WTC11 (cell line): Measurements from ENCODE around the gene SLC5A2. TPM values are rescaled to one million over a fixed set of nuclear protein-coding genes. Genes with fewer than 3 reads are reported as not detected.

Source experiments
- AFF4 ChIP-seq: sonication (generic); formaldehyde crosslinking; IDR thresholded peaks from 2 replicates; pipeline ENCODE4 v1.8.1; 2023; ENCODE audit warnings: mild to moderate bottlenecking, missing genetic modification reagents, borderline replicate concordance
- AR ChIP-seq: fragments of 250-450 bp; sonication (Bioruptor Pico); IDR thresholded peaks from 2 replicates; pipeline ENCODE4 v1.9.0; 2021; ENCODE audit warnings: mild to moderate bottlenecking
- ARID4B ChIP-seq: sonication (generic); formaldehyde crosslinking; IDR thresholded peaks from 2 replicates; pipeline ENCODE4 v1.8.0; 2023; ENCODE audit warnings: missing genetic modification reagents, mild to moderate bottlenecking, borderline replicate concordance
- ATF1 ChIP-seq: sonication (generic); formaldehyde crosslinking; IDR thresholded peaks from 2 replicates; pipeline ENCODE4 v1.8.1; 2023; ENCODE audit warnings: mild to moderate bottlenecking, moderate library complexity, missing genetic modification reagents
- CBFB ChIP-seq: sonication (generic); formaldehyde crosslinking; IDR thresholded peaks from 2 replicates; pipeline ENCODE4 v1.8.1; 2022; ENCODE audit warnings: mild to moderate bottlenecking, low read depth, missing genetic modification reagents
- CREM ChIP-seq: sonication (generic); formaldehyde crosslinking; IDR thresholded peaks from 2 replicates; pipeline ENCODE4 v1.8.1; 2022; ENCODE audit warnings: mild to moderate bottlenecking, missing genetic modification reagents, moderate library complexity
- CTCF ChIP-seq: fragments of 200-600 bp; IDR thresholded peaks from 2 replicates; pipeline ENCODE4 v1.8.0; 2022; ENCODE audit warnings: antibody characterized with exemption
- E2F5 ChIP-seq: sonication (generic); formaldehyde crosslinking; IDR thresholded peaks from 2 replicates; pipeline ENCODE4 v1.8.1; 2022; ENCODE audit warnings: mild to moderate bottlenecking, moderate library complexity, missing genetic modification reagents
- FOXJ3 ChIP-seq: sonication (generic); formaldehyde crosslinking; IDR thresholded peaks from 2 replicates; pipeline ENCODE4 v1.9.0; 2021; ENCODE audit warnings: missing genetic modification reagents, mild to moderate bottlenecking, borderline replicate concordance
- MYBL2 ChIP-seq: sonication (generic); formaldehyde crosslinking; IDR thresholded peaks from 2 replicates; pipeline ENCODE4 v1.8.1; 2023; ENCODE audit warnings: mild to moderate bottlenecking, moderate library complexity, missing genetic modification reagents
- NFE2L1 ChIP-seq: sonication (generic); formaldehyde crosslinking; IDR thresholded peaks from 2 replicates; pipeline ENCODE4 v1.8.1; 2023; ENCODE audit warnings: missing genetic modification reagents
- TEAD4 ChIP-seq: sonication (generic); formaldehyde crosslinking; IDR thresholded peaks from 2 replicates; pipeline ENCODE4 v1.8.0; 2022; ENCODE audit warnings: mild to moderate bottlenecking, missing genetic modification reagents
- USF1 ChIP-seq: sonication (generic); formaldehyde crosslinking; IDR thresholded peaks from 2 replicates; pipeline ENCODE4 v1.8.0; 2022; ENCODE audit warnings: mild to moderate bottlenecking, missing genetic modification reagents
- USF2 ChIP-seq: sonication (generic); formaldehyde crosslinking; IDR thresholded peaks from 2 replicates; pipeline ENCODE4 v1.8.1; 2023; ENCODE audit warnings: mild to moderate bottlenecking, missing genetic modification reagents, moderate library complexity
- ZNF263 ChIP-seq: sonication (generic); formaldehyde crosslinking; IDR thresholded peaks from 2 replicates; pipeline ENCODE4 v1.8.1; 2022; ENCODE audit warnings: low read depth, mild to moderate bottlenecking, moderate library complexity, missing genetic modification reagents
- ZNF423 ChIP-seq: fragments of 250-450 bp; sonication (Bioruptor Pico); IDR thresholded peaks from 2 replicates; pipeline ENCODE4 v2.1.2; 2022; ENCODE audit warnings: mild to moderate bottlenecking, moderate library complexity
- ZNF532 ChIP-seq: fragments of 250-450 bp; sonication (Bioruptor Pico); IDR thresholded peaks from 2 replicates; pipeline ENCODE4 v1.9.0; 2021; ENCODE audit warnings: mild to moderate bottlenecking, borderline replicate concordance
- total RNA-seq: library from RNA; stranded (reverse); gene quantifications from 3 replicates; pipeline ENCODE4 v1.2.3, GENCODE V29; 2021

SLC5A2 gene
- total RNA-seq, 1 experiment from 2014 or later = 0.83 TPM

GRCh38 chr16:31458844-31459686 lies 23.9 kb upstream of the SLC5A2 start, which contains the start of gene ARMC5 (continued):
- TF ChIP-seq USF1 (CRISPR knock-in tag) (0 out of 2 replicates have a peak, but pooled peaks have one; percentile 17), E2F5 (CRISPR knock-in tag) (peak; percentile 76; the same call in 1 of the 2 replicates), ZNF532 (no peak), ARID4B (CRISPR knock-in tag) (peak; percentile 44; the same call in 1 of the 2 replicates), AFF4 (CRISPR knock-in tag) (no peak), AR (CRISPR knock-in tag) (no peak), TEAD4 (CRISPR knock-in tag) (peak; percentile 48; the same call in 1 of the 2 replicates), CBFB (CRISPR knock-in tag) (no peak; the same call in 1 of the 2 replicates), ATF1 (no peak), FOXJ3 (CRISPR knock-in tag) (no peak), MYBL2 (CRISPR knock-in tag) (peak; percentile 79), ZNF263 (CRISPR knock-in tag) (no peak), CTCF (no peak), CREM (CRISPR knock-in tag) (peak; percentile 78; the same call in 1 of the 2 replicates), NFE2L1 (CRISPR knock-in tag) (peak; percentile 81), USF2 (CRISPR knock-in tag) (peak; percentile 62), ZNF423 (CRISPR knock-in tag) (no peak)
